HG03558 (cell line): ENCODE results near the gene VEGFA.

Experiments
- ATAC-seq: cut with Tn5 transposase; IDR thresholded peaks from one replicate; pipeline ENCODE4 v1.9.1; 2021; ENCODE audit warnings: moderate number of reproducible peaks; ENCODE audit not compliant: unreplicated experiment; ENCODE audit errors: extremely low read depth

The VEGFA gene

GRCh38 chr6:43780941-43781928 lies 11.2 kb downstream of the VEGFA start:
- no peak for ATAC-seq

- no peak for ATAC-seq
Measured at GRCh38 chr6:43781941-43782704, 12.1 kb downstream of the VEGFA start.

GRCh38 chr6:43782764-43783513 lies 12.9 kb downstream of the VEGFA start:
- ATAC-seq = no peak

- no peak for ATAC-seq
Measured at GRCh38 chr6:43784049-43784855, 14.2 kb downstream of the VEGFA start.

GRCh38 chr6:43785220-43785752 lies 15.3 kb downstream of the VEGFA start:
- no peak for ATAC-seq

- ATAC-seq = no peak
Measured at GRCh38 chr6:43785904-43786303, 15.9 kb downstream of the VEGFA start.

- no peak for ATAC-seq
Measured at GRCh38 chr6:43786664-43787329, 16.8 kb downstream of the VEGFA start.

- no peak for ATAC-seq
Measured at GRCh38 chr6:43788301-43788700, 18.3 kb downstream of the VEGFA start.

- no peak for ATAC-seq
Measured at GRCh38 chr6:43789447-43789846, 19.4 kb downstream of the VEGFA start.

- ATAC-seq = no peak
Measured at GRCh38 chr6:43790031-43790430, 20.0 kb downstream of the VEGFA start.

GRCh38 chr6:43791745-43792422 lies 21.9 kb downstream of the VEGFA start:
- no peak for ATAC-seq

- ATAC-seq = no peak
Measured at GRCh38 chr6:43793154-43793874, 23.3 kb downstream of the VEGFA start.

- ATAC-seq = no peak
Measured at GRCh38 chr6:43793875-43794242, 23.8 kb downstream of the VEGFA start.

- ATAC-seq = no peak
Measured at GRCh38 chr6:43795421-43795820, 25.4 kb downstream of the VEGFA start.

GRCh38 chr6:43796168-43796567 lies 26.2 kb downstream of the VEGFA start:
- no peak for ATAC-seq

GRCh38 chr6:43796903-43797890 lies 27.2 kb downstream of the VEGFA start:
- ATAC-seq = no peak

- ATAC-seq = no peak
Measured at GRCh38 chr6:43797919-43798318, 27.9 kb downstream of the VEGFA start.
